Ramos (cell line): ENCODE measurements around the gene AP4M1.

ENCODE experiments used
- in situ Hi-C: fragments of 300-500 bp; cut with MboI; formaldehyde crosslinking; loops from one replicate; pipeline ENCODE4 v1.14.3; 2022; ENCODE audit warnings: low sequenced_read_pairs; ENCODE audit not compliant: unreplicated experiment

AP4M1 gene

GRCh38 chr7:100082978-100083377 lies 18.5 kb upstream of the AP4M1 start:
- in situ Hi-C loops, result no loop called here

- in situ Hi-C loops, result no loop called here
These were observed 15.9 kb upstream of the AP4M1 start for GRCh38 chr7:100085515-100085914.

- in situ Hi-C loops, result no loop called here
These were observed 14.2 kb upstream of the AP4M1 start for GRCh38 chr7:100087055-100087750.

- in situ Hi-C loops, result no loop called here
These were observed 13.3 kb upstream of the AP4M1 start for GRCh38 chr7:100088095-100088620.

GRCh38 chr7:100088621-100089457 lies 12.6 kb upstream of the AP4M1 start, which contains the start of gene COPS6:
COPS6 (plus strand) TSS chr7:100088969; CDS start chr7:100088991, 22 bp downstream.
- in situ Hi-C loops, result no loop called here

DNA sequence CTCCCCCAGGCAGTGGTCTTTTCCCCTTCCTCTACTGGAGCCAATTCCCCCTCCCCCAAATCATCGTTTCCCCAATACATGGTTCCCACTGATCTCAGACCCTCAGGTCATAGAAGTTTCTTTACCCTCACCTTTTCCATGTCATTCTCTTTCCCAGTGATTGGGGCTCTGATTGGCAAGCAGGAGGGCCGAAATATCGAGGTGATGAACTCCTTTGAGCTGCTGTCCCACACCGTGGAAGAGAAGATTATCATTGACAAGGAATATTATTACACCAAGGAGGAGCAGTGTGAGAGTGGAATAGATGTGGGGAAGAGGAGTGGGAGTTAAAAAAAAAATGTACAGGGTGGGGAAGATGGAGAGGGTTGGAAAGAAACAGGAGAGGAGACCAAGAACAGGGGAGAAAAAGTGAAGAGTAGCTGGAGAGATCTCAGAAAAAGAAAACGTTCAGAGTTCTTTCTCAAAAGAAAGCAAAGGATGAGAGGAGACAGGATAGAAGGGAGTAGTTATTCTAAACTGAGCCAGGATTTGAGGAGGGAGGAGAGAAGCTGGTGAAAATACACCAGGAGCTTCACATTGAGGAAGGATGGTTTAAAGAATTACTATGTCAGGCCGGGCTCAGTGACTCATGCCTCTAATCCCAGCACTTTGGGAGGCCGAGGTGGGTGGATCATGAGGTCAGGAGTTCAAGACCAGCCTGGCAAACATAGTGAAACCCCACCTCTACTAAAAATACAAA lies 11.8 kb upstream of the AP4M1 start:
- in situ Hi-C loops, result no loop called here

- in situ Hi-C loops, result no loop called here
These were observed 10.7 kb upstream of the AP4M1 start for GRCh38 chr7:100090527-100091410.

- in situ Hi-C loops, result no loop called here
These were observed 9.8 kb upstream of the AP4M1 start for GRCh38 chr7:100091411-100092181.

GRCh38 chr7:100093054-100093453 lies 8.4 kb upstream of the AP4M1 start:
- in situ Hi-C loops, result no loop called here

DNA sequence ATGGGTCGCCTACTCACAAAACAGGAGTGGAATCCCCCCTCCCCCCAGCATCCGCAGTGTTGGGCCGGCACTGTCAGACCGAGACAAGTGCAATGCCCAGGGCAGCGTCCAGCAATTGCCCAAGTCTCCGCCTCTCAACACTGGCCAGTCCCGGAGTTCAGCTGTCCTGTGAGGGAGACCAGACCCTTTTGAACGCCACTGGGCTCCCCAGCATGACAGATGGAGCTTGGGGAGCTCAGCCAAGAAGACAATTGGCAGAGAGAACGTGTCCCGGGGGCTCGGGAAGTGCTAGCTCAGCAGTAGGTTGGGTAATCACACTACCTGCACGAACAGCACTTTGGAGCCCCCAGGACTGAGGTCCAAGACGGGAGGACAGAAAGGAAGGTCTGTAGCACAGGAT lies 7.9 kb upstream of the AP4M1 start:
- in situ Hi-C loops, result no loop called here

DNA sequence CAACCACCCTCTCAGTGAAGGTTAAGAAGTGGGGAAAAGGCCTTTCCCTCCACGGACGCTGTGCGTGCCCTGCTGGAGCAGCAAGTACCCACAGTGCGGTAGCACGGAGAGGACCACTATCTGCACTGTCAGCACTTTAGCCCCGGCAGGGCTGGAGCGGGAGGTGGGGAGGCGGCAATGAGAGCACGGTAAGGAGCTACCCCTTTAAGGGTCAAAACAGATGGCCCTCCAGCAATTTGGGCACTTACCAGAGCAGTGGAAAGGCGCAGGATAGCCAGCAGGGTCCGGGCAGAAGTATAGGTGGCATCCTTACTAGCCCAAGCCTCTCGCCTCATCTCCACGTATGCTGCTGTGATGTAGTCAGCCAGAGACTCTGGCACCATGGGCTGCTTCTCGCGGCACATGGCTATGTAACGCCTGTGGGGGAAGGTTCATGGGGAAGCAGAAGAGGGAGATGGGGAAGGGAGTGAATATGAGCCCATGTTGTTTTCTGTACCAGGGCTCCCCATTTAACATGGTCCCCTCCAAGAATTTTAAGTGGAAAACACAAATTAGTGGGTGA lies 7.4 kb upstream of the AP4M1 start:
- in situ Hi-C loops, result no loop called here

GRCh38 chr7:100095289-100095688 lies 6.2 kb upstream of the AP4M1 start:
- in situ Hi-C loops, result no loop called here

DNA sequence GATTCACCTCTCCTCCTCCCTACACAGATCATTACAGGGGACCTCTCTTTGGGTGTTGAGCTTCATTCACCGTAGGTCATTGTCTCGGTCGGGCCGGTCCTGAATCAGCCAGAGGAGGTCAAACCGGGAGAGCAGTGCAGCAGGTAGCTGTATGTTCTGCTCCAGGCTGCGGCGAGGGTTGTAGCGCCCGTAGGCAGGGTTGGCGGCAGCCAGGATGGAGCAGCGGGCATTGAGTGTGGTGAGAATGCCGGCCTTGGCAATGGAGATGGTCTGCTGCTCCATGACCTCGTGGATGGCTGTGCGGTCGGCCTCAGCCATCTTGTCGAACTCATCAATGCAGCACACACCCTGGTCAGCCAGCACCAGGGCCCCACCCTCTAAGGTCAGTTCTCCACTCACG lies 5.7 kb upstream of the AP4M1 start:
- in situ Hi-C loops, result no loop called here

GRCh38 chr7:100098913-100099312 lies 2.5 kb upstream of the AP4M1 start:
- in situ Hi-C loops, result no loop called here

DNA sequence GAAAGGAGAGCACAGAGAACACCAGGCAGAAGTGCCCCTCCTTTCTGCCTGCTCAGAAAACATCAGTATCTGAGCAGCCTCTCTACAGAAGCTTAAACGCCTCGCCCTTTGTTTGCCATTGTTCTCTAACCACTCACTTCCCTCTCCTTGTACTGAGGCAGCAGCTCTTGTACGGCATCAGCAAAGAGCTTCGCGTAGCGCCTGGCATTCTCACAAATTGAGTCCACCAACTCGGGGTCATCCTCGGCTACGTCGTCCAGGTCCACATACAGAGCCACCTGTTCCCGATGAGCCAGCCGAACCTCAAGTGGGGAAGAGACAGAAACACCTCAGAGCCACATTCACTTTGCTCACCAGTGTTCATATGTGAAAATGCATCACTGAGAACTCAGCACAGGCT lies 2.0 kb upstream of the AP4M1 start:
- in situ Hi-C loops, result no loop called here

GRCh38 chr7:100100420-100101015 lies 925 bp upstream of the AP4M1 start:
- in situ Hi-C loops, result no loop called here

DNA sequence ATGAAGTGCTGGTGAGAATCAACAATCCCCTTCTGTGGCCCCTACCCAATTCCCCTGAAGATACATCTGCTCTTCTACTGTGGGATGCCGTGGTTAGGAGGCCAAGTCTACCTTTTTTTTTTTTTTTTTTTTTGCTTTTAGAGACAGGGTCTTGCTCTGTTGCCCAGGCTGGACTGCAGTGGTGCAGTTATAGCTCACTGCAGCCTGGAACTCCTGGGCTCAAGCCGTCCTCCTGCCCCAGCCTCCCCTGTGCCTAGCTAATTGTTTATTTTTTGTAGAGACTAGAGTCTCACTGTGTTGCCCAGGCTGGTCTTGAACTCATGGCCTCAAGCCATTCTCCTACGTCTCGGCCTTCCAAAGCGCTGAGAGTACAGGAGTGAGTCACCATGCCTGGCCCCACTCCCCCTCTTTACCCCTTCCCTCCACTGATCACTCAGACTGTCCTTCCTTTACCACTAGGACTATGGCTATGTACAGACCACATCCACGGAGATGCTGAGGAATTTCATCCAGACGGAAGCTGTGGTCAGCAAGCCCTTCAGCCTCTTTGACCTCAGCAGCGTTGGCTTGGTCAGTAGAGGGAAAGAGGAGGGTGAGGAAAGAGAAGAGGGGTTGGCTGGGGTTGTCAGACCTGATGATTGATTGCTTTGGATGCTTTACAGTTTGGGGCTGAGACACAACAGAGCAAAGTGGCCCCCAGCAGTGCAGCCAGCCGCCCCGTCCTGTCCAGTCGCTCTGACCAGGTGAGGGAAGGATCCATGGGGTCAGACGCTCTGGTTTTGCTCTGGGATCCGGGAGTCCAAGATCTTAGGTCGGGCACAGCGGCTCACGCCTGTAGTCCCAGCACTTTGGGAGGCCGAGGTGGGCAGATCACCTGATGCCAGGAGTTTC lies 1.8 kb downstream of the AP4M1 start:
- in situ Hi-C loops, result no loop called here
